HFFc6 (cell line): ENCODE measurements around the gene KCTD15. TPM values are rescaled to one million over a fixed set of nuclear protein-coding genes. Genes with fewer than 3 reads are reported as not detected.

Experiments used
- DNase-seq: peaks from one replicate; pipeline ENCODE4 v3.0.0-alpha.2; 2018
- H3K27ac Mint-ChIP-seq: 2 replicates; pipeline ENCODE4 v1.8.0; 2020; ENCODE audit warnings: mild to moderate bottlenecking, mixed read lengths
- H3K27me3 Mint-ChIP-seq: 2 replicates; pipeline ENCODE4 v1.8.0; 2021; ENCODE audit warnings: mild to moderate bottlenecking, moderate library complexity, mixed read lengths; ENCODE audit not compliant: insufficient read depth
- H3K36me3 Mint-ChIP-seq: 2 replicates; pipeline ENCODE4 v1.8.0; 2021; ENCODE audit warnings: low read depth, mixed read lengths
- H3K4me1 Mint-ChIP-seq: 2 replicates; pipeline ENCODE4 v1.8.0; 2020; ENCODE audit warnings: low read depth, mixed read lengths
- H3K4me3 Mint-ChIP-seq: 2 replicates; pipeline ENCODE4 v1.8.0; 2020; ENCODE audit warnings: mild to moderate bottlenecking, moderate library complexity, mixed read lengths
- H3K9me3 Mint-ChIP-seq: 2 replicates; pipeline ENCODE4 v1.8.0; 2020; ENCODE audit warnings: mild to moderate bottlenecking, mixed read lengths
- CTCF ChIP-seq: fragments of 200-600 bp; sonication (generic); IDR thresholded peaks from 2 replicates; pipeline ENCODE4 v1.5.0; 2021; ENCODE audit warnings: antibody characterized with exemption, mild to moderate bottlenecking
- total RNA-seq, 6 experiments: library from RNA; stranded (reverse); fragmentation: NEBNext Ultra II Directional; extraction: Animal tissue kit (Norgen Biotek cat#: 25700); gene quantifications; 2 replicates in 1 of 6; 3 replicates in 5 of 6; pipeline ENCODE4 v1.2.3, GENCODE V29; 2021

KCTD15 gene
- total RNA-seq, 6 experiments from 2014 or later: 5.9 to 11.7 (median 7.1) TPM

GRCh38 chr19:33772102-33772857 is 24.4 kb upstream of the KCTD15 start:
- Mint-ChIP-seq H3K27ac (no peak overlapping the region), H3K9me3 (no peaks in the 10 kb centered on the region), H3K36me3 (no peaks in the 10 kb centered on the region), H3K4me3 (no peak overlapping the region), H3K4me1 (no peaks in the 10 kb centered on the region), H3K27me3 (peaks cover 6% of the 10 kb centered on the region)
- DNase-seq: no peak
- TF ChIP-seq CTCF: no peak

DNA sequence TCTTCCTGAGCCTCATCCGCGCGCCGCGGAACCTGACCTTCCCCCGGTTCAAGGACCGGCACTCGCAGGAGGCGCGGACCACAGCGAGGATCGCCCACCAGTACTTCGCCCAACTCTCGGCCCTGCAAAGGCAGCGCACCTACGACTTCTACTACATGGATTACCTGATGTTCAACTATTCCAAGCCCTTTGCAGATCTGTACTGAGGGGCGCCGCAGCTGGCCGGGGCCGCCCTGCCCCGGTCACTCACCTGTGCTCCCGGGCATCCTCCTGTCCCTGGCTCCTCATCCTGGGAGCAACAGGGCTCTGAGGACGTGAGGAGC is 23.9 kb upstream of the KCTD15 start:
- Mint-ChIP-seq H3K27me3 (peaks cover 6% of the 10 kb centered on the region), H3K9me3 (no peaks in the 10 kb centered on the region), H3K4me3 (no peak overlapping the region), H3K36me3 (no peaks in the 10 kb centered on the region), H3K4me1 (no peaks in the 10 kb centered on the region), H3K27ac (no peak overlapping the region)
- DNase-seq: no peak
- TF ChIP-seq CTCF: no peak

- no peak overlapping the region for H3K4me3 Mint-ChIP-seq
- TF ChIP-seq CTCF: no peak
- no peak for DNase-seq
- no peaks in the 10 kb centered on the region for H3K4me1 Mint-ChIP-seq
- no peaks in the 10 kb centered on the region for H3K36me3 Mint-ChIP-seq
- peaks cover 10% of the 10 kb centered on the region for H3K27me3 Mint-ChIP-seq
- no peaks in the 10 kb centered on the region for H3K9me3 Mint-ChIP-seq
- no peak overlapping the region for H3K27ac Mint-ChIP-seq
Measured at GRCh38 chr19:33773704-33774624, 22.7 kb upstream of the KCTD15 start.

- H3K4me1 Mint-ChIP-seq: no peaks in the 10 kb centered on the region
- DNase-seq: no peak
- H3K9me3 Mint-ChIP-seq: no peaks in the 10 kb centered on the region
- H3K4me3 Mint-ChIP-seq: no peak overlapping the region
- no peaks in the 10 kb centered on the region for H3K36me3 Mint-ChIP-seq
- no peak for TF ChIP-seq CTCF
- H3K27me3 Mint-ChIP-seq: peaks cover 11% of the 10 kb centered on the region
- H3K27ac Mint-ChIP-seq: no peak overlapping the region
Measured at GRCh38 chr19:33774751-33775150, 21.9 kb upstream of the KCTD15 start.

DNA sequence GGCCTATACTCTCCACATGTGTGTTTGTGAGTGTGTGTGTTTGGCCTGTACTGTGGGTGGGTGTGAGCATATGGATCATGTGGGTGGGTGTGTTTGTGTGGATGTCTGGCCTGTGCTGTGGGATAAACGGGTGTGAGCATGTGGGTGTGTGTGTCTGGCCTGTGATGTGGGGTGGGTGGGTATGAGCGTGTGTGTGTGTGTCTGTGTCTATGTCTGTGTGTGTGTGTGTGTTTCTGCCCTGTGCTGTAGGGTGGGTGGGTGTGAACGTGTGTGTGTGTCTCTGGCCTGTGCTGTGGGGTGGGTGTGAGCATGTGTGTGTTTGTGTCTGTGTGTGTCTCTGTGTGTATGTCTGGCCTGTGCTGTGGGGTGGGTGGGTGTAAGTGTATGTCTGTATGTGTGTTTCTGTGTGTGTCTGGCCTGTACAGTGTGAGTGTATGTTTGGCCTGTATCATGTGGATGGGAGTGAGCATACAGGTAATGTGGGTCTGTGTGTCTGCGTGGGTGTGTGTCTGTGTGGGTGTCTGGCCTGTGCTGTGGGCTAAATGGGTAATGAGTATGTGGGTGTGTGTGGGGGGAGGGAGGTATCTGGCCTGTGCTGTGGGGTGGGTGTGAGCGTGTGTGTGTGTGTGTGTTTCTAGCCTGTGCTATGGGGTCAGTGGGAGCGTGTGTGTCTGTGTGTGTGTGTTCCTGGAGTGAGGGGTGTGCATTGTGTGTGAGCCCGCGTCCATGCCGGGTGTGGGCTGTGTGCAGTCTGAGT is 20.8 kb upstream of the KCTD15 start:
- Mint-ChIP-seq H3K4me1 (peaks cover 3% of the 10 kb centered on the region; the same call in 1 of the 2 replicates), H3K27me3 (peaks cover 11% of the 10 kb centered on the region), H3K36me3 (no peaks in the 10 kb centered on the region), H3K27ac (no peak overlapping the region), H3K4me3 (no peak overlapping the region), H3K9me3 (no peaks in the 10 kb centered on the region)
- DNase-seq: no peak
- TF ChIP-seq CTCF: no peak
